Measurements from ENCODE around the gene KSR2.

KSR2 gene

GRCh38 chr12:117521346-117521745 is 447.4 kb downstream of the KSR2 start:
- DNase-seq = no peak

- no peak for DNase-seq
Observed at GRCh38 chr12:117518594-117519270, 450.1 kb downstream of the KSR2 start.

GRCh38 chr12:117517219-117517739 is 451.5 kb downstream of the KSR2 start:
- DNase-seq = no peak

- no peak for DNase-seq
Observed at GRCh38 chr12:117516034-117516433, 452.8 kb downstream of the KSR2 start.

- no peak for DNase-seq
Observed at GRCh38 chr12:117514016-117514415, 454.8 kb downstream of the KSR2 start.

- no peak for DNase-seq
Observed at GRCh38 chr12:117513353-117513752, 455.4 kb downstream of the KSR2 start.

GRCh38 chr12:117508468-117508867 is 460.3 kb downstream of the KSR2 start:
- DNase-seq = no peak

- no peak for DNase-seq
Observed at GRCh38 chr12:117507548-117507947, 461.2 kb downstream of the KSR2 start.

GRCh38 chr12:117506333-117506732 is 462.5 kb downstream of the KSR2 start:
- DNase-seq = no peak

GRCh38 chr12:117502633-117503032 is 466.2 kb downstream of the KSR2 start:
- DNase-seq = no peak

GRCh38 chr12:117502233-117502632 is 466.6 kb downstream of the KSR2 start:
- DNase-seq = no peak

- DNase-seq = no peak
Observed at GRCh38 chr12:117501076-117501869, 467.5 kb downstream of the KSR2 start.

- DNase-seq = no peak
Observed at GRCh38 chr12:117499759-117500485, 468.9 kb downstream of the KSR2 start.

- no peak for DNase-seq
Observed at GRCh38 chr12:117498880-117499279, 469.9 kb downstream of the KSR2 start.

- no peak for DNase-seq
Observed at GRCh38 chr12:117498256-117498655, 470.5 kb downstream of the KSR2 start.

GRCh38 chr12:117497407-117497806 is 471.4 kb downstream of the KSR2 start:
- DNase-seq = no peak

GRCh38 chr12:117494833-117495655 is 473.7 kb downstream of the KSR2 start:
- no peak for DNase-seq

GRCh38 chr12:117491711-117492110 is 477.1 kb downstream of the KSR2 start:
- DNase-seq = no peak

GRCh38 chr12:117490130-117490529 is 478.7 kb downstream of the KSR2 start:
- DNase-seq = no peak

GRCh38 chr12:117489671-117490070 is 479.1 kb downstream of the KSR2 start:
- DNase-seq = no peak

GRCh38 chr12:117486840-117487659 is 481.7 kb downstream of the KSR2 start:
- no peak for DNase-seq
